GM12878 (cell line): ENCODE data around the gene SLC24A3. TPM values are rescaled to one million over a fixed set of nuclear protein-coding genes. Genes with fewer than 3 reads are reported as not detected.

Experiments used
- ATAC-seq: fragments of 200-7000 bp; cut with Tn5 transposase; 3 replicates; pipeline ENCODE4 v1.9.1; 2020; ENCODE audit warnings: mild to moderate bottlenecking, moderate library complexity
- BruUV-seq: library from RNA; stranded (reverse); fragments of 400-500 nt; replicated peaks from 2 replicates; lab custom pipeline; 2021; lab: Mats Ljungman, UMichigan
- CTCF ChIA-PET: fragments of 300-600 bp; sonication (Branson Sonifier 250); formaldehyde crosslinking; extraction: SDS; loops from one replicate; lab custom pipeline; 2021; ENCODE audit warnings: inconsistent platforms; lab: Yijun Ruan, JAX
- POLR2A ChIA-PET: fragments of 350-600 bp; formaldehyde crosslinking; extraction: SDS; loops from one replicate; lab custom pipeline; 2021; ENCODE audit warnings: inconsistent platforms; lab: Charles Lee
- RAD21 ChIA-PET: fragments of 300-600 bp; sonication (Branson Sonifier 250); formaldehyde crosslinking; loops from one replicate; lab custom pipeline; 2023; ENCODE audit warnings: antibody characterized with exemption; ENCODE audit not compliant: unreplicated experiment; lab: Charles Lee
- SMC1A ChIA-PET: fragments of 300-600 bp; sonication (Branson Sonifier 250); formaldehyde crosslinking; loops from one replicate; lab custom pipeline; 2023; ENCODE audit not compliant: unreplicated experiment, uncharacterized antibody; lab: Charles Lee
- DNase-seq: peaks from one replicate; pipeline ENCODE4 v3.0.0-alpha.2; 2011; ENCODE audit warnings: low read depth, low spot score
- FAIRE-seq: peaks from 3 replicates; lab custom pipeline; 2011; peaks lifted over from hg19 to GRCh38; lab: Jason Lieb, UNC
- H2AFZ ChIP-seq: 2 replicates; pipeline ENCODE4 v1.6.0; 2011; ENCODE audit warnings: low read depth, low read length, control low read depth; ENCODE audit not compliant: control insufficient read depth
- H3K27ac ChIP-seq: 2 replicates; pipeline ENCODE4 v1.5.1; 2011; ENCODE audit warnings: control low read depth; ENCODE audit not compliant: control insufficient read depth, insufficient read depth
- H3K27me3 ChIP-seq, 2 experiments: replicated peaks in 1 of 2; 2 replicates each; pipeline versions ENCODE4 v1.6.0 to v1.6.1; 2011; ENCODE audit warnings: low read length in 1 of 2; ENCODE audit not compliant: control insufficient read depth in 2 of 2, insufficient read depth in 2 of 2
- H3K36me3 ChIP-seq, 2 experiments: 2 replicates each; pipeline ENCODE4 v1.5.1; 2011; ENCODE audit warnings: low read length in 1 of 2; ENCODE audit not compliant: control insufficient read depth in 2 of 2, insufficient read depth in 2 of 2
- H3K4me1 ChIP-seq: 2 replicates; pipeline ENCODE4 v1.6.1; 2011; ENCODE audit warnings: mild to moderate bottlenecking, low read length, moderate library complexity, mixed read lengths; ENCODE audit not compliant: control insufficient read depth, insufficient read depth
- H3K4me2 ChIP-seq: 2 replicates; pipeline ENCODE4 v1.6.0; 2011; ENCODE audit warnings: control low read depth; ENCODE audit not compliant: control insufficient read depth, insufficient read depth
- H3K4me3 ChIP-seq: fragments of 200-600 bp; sonication (generic); 2 replicates; pipeline ENCODE4 v1.5.1; 2016
- H3K79me2 ChIP-seq: 2 replicates; pipeline ENCODE4 v1.6.0; 2011; ENCODE audit warnings: low read length; ENCODE audit not compliant: control insufficient read depth, insufficient read depth
- H3K9ac ChIP-seq: 2 replicates; pipeline ENCODE4 v1.8.0; 2011; ENCODE audit warnings: low read length, control low read depth, mixed read lengths; ENCODE audit not compliant: control insufficient read depth, insufficient read depth
- H3K9me3 ChIP-seq: replicated peaks from 3 replicates; pipeline ENCODE4 v1.5.1; 2011; ENCODE audit warnings: mild to moderate bottlenecking, low read length; ENCODE audit not compliant: control insufficient read depth, insufficient read depth
- H4K20me1 ChIP-seq: 2 replicates; pipeline ENCODE4 v1.6.0; 2011; ENCODE audit not compliant: control insufficient read depth, insufficient read depth
- CHD2 ChIP-seq: IDR thresholded peaks from 2 replicates; pipeline ENCODE4 v1.6.1; 2011; ENCODE audit warnings: low read depth, low read length, improper control_type of control experiment, borderline replicate concordance
- EZH2 ChIP-seq: IDR thresholded peaks from 2 replicates; pipeline ENCODE4 v1.6.1; 2012; ENCODE audit warnings: low read depth, mild to moderate bottlenecking, control low read depth, inconsistent platforms, low read length, borderline replicate concordance; ENCODE audit not compliant: control insufficient read depth
- NFYA ChIP-seq: IDR thresholded peaks from 2 replicates; pipeline ENCODE4 v1.6.1; 2011; ENCODE audit warnings: low read depth, mild to moderate bottlenecking, low read length, improper control_type of control experiment, borderline replicate concordance
- NFYB ChIP-seq: IDR thresholded peaks from 2 replicates; pipeline ENCODE4 v1.6.1; 2011; ENCODE audit warnings: low read depth, mild to moderate bottlenecking, low read length, improper control_type of control experiment, moderate library complexity; ENCODE audit not compliant: insufficient read depth
- PAX5 ChIP-seq: IDR thresholded peaks from 2 replicates; pipeline ENCODE4 v1.6.1; 2011; ENCODE audit warnings: low read depth, low read length, borderline replicate concordance
- RB1 ChIP-seq: fragments of 450-650 bp; formaldehyde crosslinking; IDR thresholded peaks from 2 replicates; pipeline ENCODE4 v1.6.1; 2017; ENCODE audit warnings: mild to moderate bottlenecking, borderline replicate concordance
- SMAD1 ChIP-seq: fragments of 450-650 bp; IDR thresholded peaks from 2 replicates; pipeline ENCODE4 v1.6.1; 2018; ENCODE audit warnings: mild to moderate bottlenecking, low read depth; ENCODE audit not compliant: partially characterized antibody
- SPI1 ChIP-seq: IDR thresholded peaks from 2 replicates; pipeline ENCODE4 v1.6.1; 2011; ENCODE audit warnings: low read depth, mild to moderate bottlenecking, low read length, moderate library complexity, borderline replicate concordance; ENCODE audit not compliant: insufficient read depth
- SREBF2 ChIP-seq: IDR thresholded peaks from 2 replicates; pipeline ENCODE4 v1.6.1; 2012; ENCODE audit warnings: mild to moderate bottlenecking, low read length
- STAT1 ChIP-seq: fragments of 450-650 bp; conservative IDR thresholded peaks from 2 replicates; pipeline ENCODE4 v1.6.1; 2014; ENCODE audit warnings: antibody characterized with exemption, mild to moderate bottlenecking
- TAF1 ChIP-seq: IDR thresholded peaks from 2 replicates; pipeline ENCODE4 v1.6.1; 2011; ENCODE audit warnings: mild to moderate bottlenecking, low read depth, low read length, borderline replicate concordance
- TCF3 ChIP-seq: IDR thresholded peaks from 2 replicates; pipeline ENCODE4 v1.6.1; 2012; ENCODE audit warnings: low read depth, mild to moderate bottlenecking, low read length, borderline replicate concordance; ENCODE audit not compliant: insufficient read depth
- TCF7 ChIP-seq: IDR thresholded peaks from 2 replicates; pipeline ENCODE4 v1.6.1; 2014; ENCODE audit warnings: antibody characterized with exemption, borderline replicate concordance
- ZNF24 ChIP-seq: fragments of 450-650 bp; IDR thresholded peaks from 2 replicates; pipeline ENCODE4 v1.6.1; 2017; ENCODE audit warnings: antibody characterized with exemption, mild to moderate bottlenecking
- ZZZ3 ChIP-seq: IDR thresholded peaks from 2 replicates; pipeline ENCODE4 v1.6.1; 2011; ENCODE audit warnings: low read depth; ENCODE audit not compliant: control insufficient read depth, insufficient read length
- WGBS: methylation state at CpG from one replicate; pipeline ENCODE4 v1.1.6; 2016; ENCODE audit warnings: low lambda C conversion rate; ENCODE audit not compliant: insufficient replicate concordance, insufficient coverage; ENCODE audit errors: missing lambda C conversion rate; 5-methylcytosine and 5-hydroxymethylcytosine counted together
- in situ Hi-C: fragments of 300-500 bp; cut with MboI; formaldehyde crosslinking; loops from 9 replicates; pipeline ENCODE4 v1.14.3; 2018; ENCODE audit warnings: mixed read lengths
- intact Hi-C: fragments of 100-400 bp; cut with micrococcal nuclease; formaldehyde crosslinking; loops from one replicate; pipeline ENCODE4 v1.14.2; 2022; ENCODE audit not compliant: unreplicated experiment
- polyA plus RNA-seq, 11 experiments: library from polyadenylated mRNA; depleted of rRNA in 4 of 11; unstranded in 6 of 11; stranded (reverse) in 5 of 11; fragments of >200 nt; fragmentation: Nextera tagmentation in 4 of 11; fragmentation: Illumina TruSeq in 1 of 11; extraction: Ambion mirVana in 4 of 11; extraction: Trizol in 1 of 11; gene quantifications; 1 replicate in 1 of 11; 2 replicates in 10 of 11; pipeline versions ENCODE4 v1.2.1 to v1.2.3, GENCODE V29; 2011 to 2016; ENCODE audit warnings: inconsistent platforms in 2 of 11, missing spikeins in 2 of 11, low read depth in 1 of 11
- total RNA-seq, 4 experiments: library from RNA; depleted of rRNA in 3 of 4; stranded (reverse); fragments of >200 nt in 3 of 4; fragmentation: Illumina TruSeq in 1 of 4; extraction: Trizol in 1 of 4; gene quantifications; 2 replicates each; pipeline versions ENCODE4 v1.2.1 to v1.2.3, GENCODE V29; 2013 to 2021
- TF ChIP-seq, protein P1 (sequence below): fragments of 450-650 bp; IDR thresholded peaks from 2 replicates; pipeline ENCODE4 v1.6.1; 2016; ENCODE audit warnings: mild to moderate bottlenecking, moderate library complexity, borderline replicate concordance

Gene SLC24A3
- total and polyA plus RNA-seq, 10 of the 15 experiments (the other 5 are each of a cell fraction or from before 2014, with no cell fraction given) = 0.04 TPM; not detected in 9

DNA sequence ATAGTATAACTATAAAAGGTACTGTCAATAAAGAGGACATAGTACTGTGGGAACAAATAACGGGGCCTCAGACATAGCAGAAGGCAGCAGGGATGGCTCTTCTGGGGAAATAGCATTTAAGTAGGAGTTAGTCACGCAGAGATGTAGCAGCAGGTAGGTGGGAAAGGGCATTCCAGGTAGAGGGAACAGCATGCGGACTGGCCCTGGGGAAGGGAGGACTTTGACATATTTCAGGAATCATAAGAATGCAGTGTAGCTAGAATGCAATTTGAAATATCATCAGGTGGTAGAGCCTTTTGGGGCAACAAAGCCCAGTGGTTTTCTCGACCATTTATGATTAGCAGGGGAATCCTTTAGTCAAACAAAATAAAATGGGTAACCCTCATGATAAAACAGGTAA, 191.1 kb downstream of the SLC24A3 start:
- Histone ChIP-seq H3K4me2 (no peak overlapping the region), H3K9ac (no peak overlapping the region), H3K27ac (no peak overlapping the region), H3K79me2 (no peaks in the 10 kb centered on the region), H3K4me3 (no peak overlapping the region), H3K4me1 (no peaks in the 10 kb centered on the region), H2AFZ (no peak overlapping the region), H3K36me3 (no peaks in the 10 kb centered on the region), H3K27me3 (no peaks in the 10 kb centered on the region; a peak in 1 of 4 replicates), H3K9me3 (no peaks in the 10 kb centered on the region), H4K20me1 (no peaks in the 10 kb centered on the region)
- TF ChIP-seq TAF1 (no peak), PAX5 (no peak), STAT1 (no peak), TCF7 (no peak), ZNF24 (no peak), SMAD1 (no peak), SREBF2 (no peak)
- SMC1A ChIA-PET = no interaction called here
- ATAC-seq (no peak), FAIRE-seq (no peak), DNase-seq (no peak)
- no TSS peak for BruUV-seq
- CTCF ChIA-PET = no interaction called here
- 13% methylated on average over 4 of the region's 4 CpGs for WGBS
- in situ Hi-C loops = no loop called here
- POLR2A ChIA-PET = no interaction called here
- intact Hi-C loops = no loop called here
- RAD21 ChIA-PET = no interaction called here

GRCh38 chr20:19404826-19405225, 192.4 kb downstream of the SLC24A3 start:
- CTCF ChIA-PET = no interaction called here
- SMC1A ChIA-PET = no interaction called here
- H3K79me2 ChIP-seq = no peaks in the 10 kb centered on the region
- H3K9me3 ChIP-seq = no peaks in the 10 kb centered on the region
- FAIRE-seq = no peak
- H3K4me2 ChIP-seq = no peak overlapping the region
- in situ Hi-C loops (no loop called here), intact Hi-C loops (no loop called here)
- no peaks in the 10 kb centered on the region for H3K36me3 ChIP-seq
- H2AFZ ChIP-seq = no peak overlapping the region
- ATAC-seq = no peak
- WGBS = 0% methylated on average over 3 of the region's 3 CpGs
- RAD21 ChIA-PET = no interaction called here
- no peaks in the 10 kb centered on the region for H4K20me1 ChIP-seq
- POLR2A ChIA-PET = no interaction called here
- no peaks in the 10 kb centered on the region; a peak in 2 of 4 replicates for H3K27me3 ChIP-seq
- DNase-seq = no peak
- H3K4me3 ChIP-seq = no peak overlapping the region
- no peaks in the 10 kb centered on the region for H3K4me1 ChIP-seq
- BruUV-seq = no TSS peak
- H3K9ac ChIP-seq = no peak overlapping the region
- H3K27ac ChIP-seq = no peak overlapping the region
- TF ChIP-seq SPI1 (no peak), RB1 (no peak), CHD2 (no peak), ZZZ3 (no peak), NFYB (no peak), NFYA (no peak), EZH2 (no peak), TCF3 (no peak)
- TF ChIP-seq, protein P1, sequence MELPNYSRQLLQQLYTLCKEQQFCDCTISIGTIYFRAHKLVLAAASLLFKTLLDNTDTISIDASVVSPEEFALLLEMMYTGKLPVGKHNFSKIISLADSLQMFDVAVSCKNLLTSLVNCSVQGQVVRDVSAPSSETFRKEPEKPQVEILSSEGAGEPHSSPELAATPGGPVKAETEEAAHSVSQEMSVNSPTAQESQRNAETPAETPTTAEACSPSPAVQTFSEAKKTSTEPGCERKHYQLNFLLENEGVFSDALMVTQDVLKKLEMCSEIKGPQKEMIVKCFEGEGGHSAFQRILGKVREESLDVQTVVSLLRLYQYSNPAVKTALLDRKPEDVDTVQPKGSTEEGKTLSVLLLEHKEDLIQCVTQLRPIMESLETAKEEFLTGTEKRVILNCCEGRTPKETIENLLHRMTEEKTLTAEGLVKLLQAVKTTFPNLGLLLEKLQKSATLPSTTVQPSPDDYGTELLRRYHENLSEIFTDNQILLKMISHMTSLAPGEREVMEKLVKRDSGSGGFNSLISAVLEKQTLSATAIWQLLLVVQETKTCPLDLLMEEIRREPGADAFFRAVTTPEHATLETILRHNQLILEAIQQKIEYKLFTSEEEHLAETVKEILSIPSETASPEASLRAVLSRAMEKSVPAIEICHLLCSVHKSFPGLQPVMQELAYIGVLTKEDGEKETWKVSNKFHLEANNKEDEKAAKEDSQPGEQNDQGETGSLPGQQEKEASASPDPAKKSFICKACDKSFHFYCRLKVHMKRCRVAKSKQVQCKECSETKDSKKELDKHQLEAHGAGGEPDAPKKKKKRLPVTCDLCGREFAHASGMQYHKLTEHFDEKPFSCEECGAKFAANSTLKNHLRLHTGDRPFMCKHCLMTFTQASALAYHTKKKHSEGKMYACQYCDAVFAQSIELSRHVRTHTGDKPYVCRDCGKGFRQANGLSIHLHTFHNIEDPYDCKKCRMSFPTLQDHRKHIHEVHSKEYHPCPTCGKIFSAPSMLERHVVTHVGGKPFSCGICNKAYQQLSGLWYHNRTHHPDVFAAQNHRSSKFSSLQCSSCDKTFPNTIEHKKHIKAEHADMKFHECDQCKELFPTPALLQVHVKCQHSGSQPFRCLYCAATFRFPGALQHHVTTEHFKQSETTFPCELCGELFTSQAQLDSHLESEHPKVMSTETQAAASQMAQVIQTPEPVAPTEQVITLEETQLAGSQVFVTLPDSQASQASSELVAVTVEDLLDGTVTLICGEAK = no peak
